ENCODE results near the gene ACBD7. TPM values are rescaled to one million over a fixed set of nuclear protein-coding genes. Genes with fewer than 3 reads are reported as not detected.

ACBD7 gene
- total RNA-seq, 3 donors from 2014 or later (not counting 1 experiment from before 2014, with no cell fraction given), result 0.48 to 1.8 TPM; not detected in 1

GRCh38 chr10:15059914-15060313, 28.7 kb downstream of the ACBD7 start:
- Mint-ChIP-seq H3K9me3 (peaks cover 5 to 6% of the 10 kb centered on the region in 2 donors), H3K27me3 (ENCODE audit: low read depth in 2 of 2) (peaks cover 13 to 34% of the 10 kb centered on the region in 2 donors), H3K36me3 (peaks cover 14% of the 10 kb centered on the region), H3K4me3 (no peak overlapping the region), H3K4me1 (no peaks in the 10 kb centered on the region), H3K27ac (no peak overlapping the region)
- no peaks in the 10 kb centered on the region for H3K4me1 ChIP-seq (ENCODE audit: control insufficient read depth, insufficient read depth, low read length)
- H3K4me3 ChIP-seq (ENCODE audit: low read length), result no peak overlapping the region
- WGBS (ENCODE audit: insufficient coverage), result 81% methylated on average over 3 of the region's 4 CpGs
- ATAC-seq (no peak), DNase-seq (no peak)
- intact Hi-C loops (cut with micrococcal nuclease), result no loop called here
- peaks cover 4% of the 10 kb centered on the region for H3K9me3 ChIP-seq (ENCODE audit: control insufficient read depth, insufficient read depth, low read length)
- TF ChIP-seq CTCF (IDR thresholded peaks at IDR 0.05), result no peak
- no peaks in the 10 kb centered on the region for H3K36me3 ChIP-seq (ENCODE audit: control insufficient read depth, insufficient read depth, low read length)
- H3K27me3 ChIP-seq (ENCODE audit: control insufficient read depth, insufficient read depth, low read length), result no peaks in the 10 kb centered on the region
- no peak overlapping the region for H3K27ac ChIP-seq (ENCODE audit: low read length)

- Histone ChIP-seq H3K4me3 (ENCODE audit: low read length) (no peak overlapping the region), H3K27ac (ENCODE audit: low read length) (no peak overlapping the region), H3K27me3 (ENCODE audit: control insufficient read depth, insufficient read depth, low read length) (no peaks in the 10 kb centered on the region), H3K36me3 (ENCODE audit: control insufficient read depth, insufficient read depth, low read length) (no peaks in the 10 kb centered on the region), H3K4me1 (ENCODE audit: control insufficient read depth, insufficient read depth, low read length) (no peaks in the 10 kb centered on the region), H3K9me3 (ENCODE audit: control insufficient read depth, insufficient read depth, low read length) (peaks cover 4% of the 10 kb centered on the region)
- intact Hi-C loops (cut with micrococcal nuclease), result no loop called here
- no peak for TF ChIP-seq CTCF (IDR thresholded peaks at IDR 0.05)
- no peak for ATAC-seq
- WGBS (ENCODE audit: insufficient coverage), result no CpG with 5 or more reads among the region's 1 CpG
- H3K9me3 Mint-ChIP-seq, result peaks cover 5 to 6% of the 10 kb centered on the region in 2 donors
- H3K27ac Mint-ChIP-seq, result no peak overlapping the region
- peaks cover 14% of the 10 kb centered on the region for H3K36me3 Mint-ChIP-seq
- no peak for DNase-seq
- peaks cover 10 to 28% of the 10 kb centered on the region in 2 donors for H3K27me3 Mint-ChIP-seq (ENCODE audit: low read depth in 2 of 2)
- H3K4me1 Mint-ChIP-seq, result no peaks in the 10 kb centered on the region
- no peak overlapping the region for H3K4me3 Mint-ChIP-seq
Measured at GRCh38 chr10:15058689-15059088, 29.9 kb downstream of the ACBD7 start.

DNA sequence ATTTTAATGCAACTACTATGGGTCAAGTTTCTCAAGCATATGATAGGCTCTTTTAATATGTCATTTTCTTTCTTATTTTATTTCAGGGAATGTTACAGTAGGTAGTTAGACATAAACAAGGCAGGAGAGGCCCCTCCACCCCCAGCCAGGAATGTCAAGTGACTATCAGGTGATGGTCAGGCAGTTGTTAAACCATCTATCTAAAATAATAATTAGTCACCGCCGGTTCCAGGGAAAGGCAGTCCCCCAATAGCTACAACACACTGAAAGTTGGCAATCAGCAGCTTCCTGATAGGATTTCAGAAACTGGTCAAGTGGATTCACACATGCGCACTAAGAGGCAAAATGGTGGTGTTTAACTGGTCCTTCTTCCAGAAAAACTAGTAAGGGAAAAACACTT, 35.5 kb downstream of the ACBD7 start:
- 96% methylated on average over 3 of the region's 3 CpGs for WGBS (ENCODE audit: insufficient coverage)
- no peak for ATAC-seq
- Histone ChIP-seq H3K4me3 (ENCODE audit: low read length) (no peak overlapping the region), H3K4me1 (ENCODE audit: control insufficient read depth, insufficient read depth, low read length) (no peaks in the 10 kb centered on the region), H3K9me3 (ENCODE audit: control insufficient read depth, insufficient read depth, low read length) (no peaks in the 10 kb centered on the region), H3K36me3 (ENCODE audit: control insufficient read depth, insufficient read depth, low read length) (no peaks in the 10 kb centered on the region), H3K27ac (ENCODE audit: low read length) (no peak overlapping the region), H3K27me3 (ENCODE audit: control insufficient read depth, insufficient read depth, low read length) (no peaks in the 10 kb centered on the region)
- Mint-ChIP-seq H3K9me3 (no peaks in the 10 kb centered on the region), H3K27me3 (ENCODE audit: low read depth in 2 of 2) (peaks cover 3 to 12% of the 10 kb centered on the region in 2 donors), H3K4me3 (no peak overlapping the region), H3K4me1 (no peaks in the 10 kb centered on the region), H3K27ac (no peak overlapping the region), H3K36me3 (no peaks in the 10 kb centered on the region)
- TF ChIP-seq CTCF (IDR thresholded peaks at IDR 0.05), result no peak
- DNase-seq, result no peak
- intact Hi-C loops (cut with micrococcal nuclease), result no loop called here

GRCh38 chr10:15052121-15052520, 36.5 kb downstream of the ACBD7 start:
- H3K4me3 ChIP-seq (ENCODE audit: low read length), result no peak overlapping the region
- ATAC-seq (no peak), DNase-seq (no peak)
- no peaks in the 10 kb centered on the region for H3K4me1 ChIP-seq (ENCODE audit: control insufficient read depth, insufficient read depth, low read length)
- intact Hi-C loops (cut with micrococcal nuclease), result no loop called here
- no peaks in the 10 kb centered on the region for H3K27me3 ChIP-seq (ENCODE audit: control insufficient read depth, insufficient read depth, low read length)
- H3K27ac ChIP-seq (ENCODE audit: low read length), result no peak overlapping the region
- Mint-ChIP-seq H3K27me3 (ENCODE audit: low read depth in 2 of 2) (peaks cover 0 to 4% of the 10 kb centered on the region in 2 donors), H3K4me3 (no peak overlapping the region), H3K36me3 (no peaks in the 10 kb centered on the region), H3K4me1 (no peaks in the 10 kb centered on the region), H3K9me3 (no peaks in the 10 kb centered on the region), H3K27ac (no peak overlapping the region)
- H3K9me3 ChIP-seq (ENCODE audit: control insufficient read depth, insufficient read depth, low read length), result no peaks in the 10 kb centered on the region
- WGBS (ENCODE audit: insufficient coverage), result 89% methylated on average over 7 of the region's 7 CpGs
- no peak for TF ChIP-seq CTCF (IDR thresholded peaks at IDR 0.05)
- no peaks in the 10 kb centered on the region for H3K36me3 ChIP-seq (ENCODE audit: control insufficient read depth, insufficient read depth, low read length)

All from natural killer cell (primary cell).